ENCODE results near the gene FAF1.

FAF1 gene

DNA sequence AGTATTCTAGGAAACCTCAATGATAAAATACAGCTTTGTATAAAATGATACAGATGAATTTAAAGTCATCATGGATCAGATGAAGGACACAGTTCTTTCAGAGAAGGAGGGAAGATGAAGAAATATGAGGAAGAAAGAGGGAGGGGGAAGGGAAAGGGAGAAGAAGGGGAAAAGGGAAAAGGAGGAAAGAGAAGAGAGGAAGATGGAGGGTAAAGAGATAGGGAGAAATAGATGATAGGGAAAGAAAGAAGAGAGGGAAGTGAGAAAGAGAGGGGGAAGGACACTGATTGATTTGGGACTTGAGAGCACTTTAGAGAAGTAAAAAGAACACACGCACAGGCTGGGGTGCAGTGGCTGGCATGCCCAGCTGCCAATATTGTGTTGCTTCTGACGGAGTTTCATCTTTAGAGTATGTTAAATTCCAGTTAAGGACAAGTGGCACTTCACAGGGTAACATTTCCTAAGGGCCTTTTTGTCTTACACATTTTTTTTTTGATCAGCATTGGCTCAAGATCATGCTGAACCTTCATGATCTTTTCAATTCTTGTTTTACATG is 300.9 kb downstream of the FAF1 start:
- no peak overlapping the region for H3K4me2 ChIP-seq (ENCODE audit: low read length)
- no peak overlapping the region for H2BK12ac ChIP-seq (ENCODE audit: low read length)
- no peaks in the 10 kb centered on the region for H3K79me1 ChIP-seq (ENCODE audit: low read length)
- no peak overlapping the region for H2BK120ac ChIP-seq (ENCODE audit: insufficient read depth, low read length, poor library complexity)
- H3K9ac ChIP-seq (ENCODE audit: low read length), result no peak overlapping the region
- no peak overlapping the region for H2AFZ ChIP-seq (ENCODE audit: insufficient read depth, low read length, poor library complexity)
- no peak overlapping the region for H2AK5ac ChIP-seq (ENCODE audit: low read length)
- no CpG with 5 or more reads among the region's 2 CpGs for WGBS (ENCODE audit: extremely low coverage, insufficient coverage, insufficient read length)
- no peak overlapping the region for H3K18ac ChIP-seq (ENCODE audit: low read length)
- no peak overlapping the region for H4K91ac ChIP-seq (ENCODE audit: low read depth, low read length)
- no peak overlapping the region for H3K14ac ChIP-seq (ENCODE audit: low read length)
- H3K79me2 ChIP-seq (ENCODE audit: control insufficient read depth, insufficient read depth, low read length, poor library complexity), result no peaks in the 10 kb centered on the region
- H4K12ac ChIP-seq (ENCODE audit: low read depth, low read length), result no peak overlapping the region
- no peaks in the 10 kb centered on the region for H3K4me1 ChIP-seq (ENCODE audit: control insufficient read depth in 1 of 2, insufficient read depth in 2 of 2, low read length in 2 of 2)
- no peak overlapping the region for H2BK5ac ChIP-seq (ENCODE audit: low read depth, low read length, poor library complexity)
- H3K9me3 ChIP-seq (ENCODE audit: insufficient read depth, low read depth, low read length), result no peaks in the 10 kb centered on the region
- DNase-seq, result no peak
- no peak overlapping the region for H3K4me3 ChIP-seq (ENCODE audit: low read depth, low read length)
- no peak overlapping the region for H4K8ac ChIP-seq (ENCODE audit: low read depth, low read length)
- H3K4ac ChIP-seq (ENCODE audit: low read depth, low read length), result no peak overlapping the region
- no peak overlapping the region for H3K23ac ChIP-seq (ENCODE audit: low read length)
- no peaks in the 10 kb centered on the region for H3K27me3 ChIP-seq (ENCODE audit: insufficient read depth, low read length)
- H3K36me3 ChIP-seq (ENCODE audit: control insufficient read depth in 1 of 2, insufficient read depth in 2 of 2, low read length in 2 of 2), result no peaks in the 10 kb centered on the region
- H3K27ac ChIP-seq (ENCODE audit: low read depth, low read length), result no peak overlapping the region

DNA sequence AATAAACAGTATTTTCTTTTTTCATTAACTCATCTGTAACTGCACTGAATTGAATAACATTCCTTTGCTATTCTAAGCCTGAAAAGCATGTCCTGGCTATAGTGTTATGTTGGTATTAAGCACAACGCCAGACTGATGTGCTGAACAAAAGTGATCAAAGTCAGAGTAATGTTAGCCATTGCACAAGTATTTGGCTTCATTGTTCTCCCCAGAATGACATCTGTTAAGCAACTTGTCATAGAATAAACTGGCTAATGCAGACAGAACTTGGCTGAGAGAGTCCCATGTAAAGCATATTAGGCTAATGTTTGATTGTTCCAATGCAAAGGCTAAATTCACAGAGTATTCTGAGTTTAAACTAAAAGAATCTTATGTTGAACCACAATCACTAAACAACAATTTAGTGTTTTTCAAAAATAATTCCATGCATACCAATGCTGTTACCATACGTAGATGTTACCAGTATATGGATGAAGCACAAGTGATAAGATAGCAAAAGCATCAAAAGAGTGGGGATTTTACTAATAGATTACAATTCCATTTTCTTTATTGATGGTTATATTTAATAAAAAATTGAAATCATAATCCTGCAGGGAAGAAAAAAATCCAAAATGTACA is 301.5 kb downstream of the FAF1 start:
- Histone ChIP-seq H2BK120ac (ENCODE audit: insufficient read depth, low read length, poor library complexity) (no peak overlapping the region), H4K8ac (ENCODE audit: low read depth, low read length) (no peak overlapping the region), H2BK5ac (ENCODE audit: low read depth, low read length, poor library complexity) (no peak overlapping the region), H2AFZ (ENCODE audit: insufficient read depth, low read length, poor library complexity) (no peak overlapping the region), H3K27ac (ENCODE audit: low read depth, low read length) (no peak overlapping the region), H3K23ac (ENCODE audit: low read length) (no peak overlapping the region), H4K91ac (ENCODE audit: low read depth, low read length) (no peak overlapping the region), H3K4me2 (ENCODE audit: low read length) (no peak overlapping the region), H3K14ac (ENCODE audit: low read length) (no peak overlapping the region), H3K4me1 (ENCODE audit: control insufficient read depth in 1 of 2, insufficient read depth in 2 of 2, low read length in 2 of 2) (no peaks in the 10 kb centered on the region), H2BK12ac (ENCODE audit: low read length) (no peak overlapping the region), H3K27me3 (ENCODE audit: insufficient read depth, low read length) (no peaks in the 10 kb centered on the region), H4K12ac (ENCODE audit: low read depth, low read length) (no peak overlapping the region), H3K36me3 (ENCODE audit: control insufficient read depth in 1 of 2, insufficient read depth in 2 of 2, low read length in 2 of 2) (no peaks in the 10 kb centered on the region), H3K79me1 (ENCODE audit: low read length) (no peaks in the 10 kb centered on the region), H3K9me3 (ENCODE audit: insufficient read depth, low read depth, low read length) (no peaks in the 10 kb centered on the region), H3K4me3 (ENCODE audit: low read depth, low read length) (no peak overlapping the region), H3K9ac (ENCODE audit: low read length) (no peak overlapping the region), H2AK5ac (ENCODE audit: low read length) (no peak overlapping the region), H3K18ac (ENCODE audit: low read length) (no peak overlapping the region), H3K79me2 (ENCODE audit: control insufficient read depth, insufficient read depth, low read length, poor library complexity) (no peaks in the 10 kb centered on the region), H3K4ac (ENCODE audit: low read depth, low read length) (no peak overlapping the region)
- DNase-seq, result peak; percentile 0 to 31
- WGBS (ENCODE audit: extremely low coverage, insufficient coverage, insufficient read length), result no CpG with 5 or more reads among the region's 2 CpGs

DNA sequence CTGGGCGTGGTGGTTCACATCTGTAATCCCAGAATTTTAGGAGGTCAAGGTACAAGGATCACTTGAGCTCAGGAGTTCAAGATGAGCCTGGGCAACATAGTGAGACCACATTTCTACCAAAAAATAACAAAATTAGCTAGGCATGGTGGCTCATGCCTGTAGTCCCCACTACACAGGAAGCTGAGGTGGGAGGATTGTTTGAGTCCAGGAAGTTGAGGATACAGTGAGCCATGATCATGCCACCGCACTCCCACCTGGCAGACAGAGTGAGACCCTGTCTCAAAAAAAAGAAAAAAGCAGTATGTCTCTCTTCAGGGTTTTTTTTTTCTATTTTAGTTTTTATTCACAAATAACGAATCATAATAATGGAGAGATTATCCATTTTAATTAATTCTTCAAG is 303.1 kb downstream of the FAF1 start:
- no peaks in the 10 kb centered on the region for H3K27me3 ChIP-seq (ENCODE audit: insufficient read depth, low read length)

GRCh38 chr1:50651476-50652263 is 308.4 kb downstream of the FAF1 start:
- H4K91ac ChIP-seq (ENCODE audit: low read depth, low read length), result no peak overlapping the region
- H3K9ac ChIP-seq (ENCODE audit: low read length), result no peak overlapping the region
- no peak overlapping the region for H3K18ac ChIP-seq (ENCODE audit: low read length)
- H4K12ac ChIP-seq (ENCODE audit: low read depth, low read length), result no peak overlapping the region
- H3K4ac ChIP-seq (ENCODE audit: low read depth, low read length), result no peak overlapping the region
- no peak overlapping the region for H4K8ac ChIP-seq (ENCODE audit: low read depth, low read length)
- H2AK5ac ChIP-seq (ENCODE audit: low read length), result no peak overlapping the region
- H2AFZ ChIP-seq (ENCODE audit: insufficient read depth, low read length, poor library complexity), result no peak overlapping the region
- H2BK5ac ChIP-seq (ENCODE audit: low read depth, low read length, poor library complexity), result no peak overlapping the region
- no peak overlapping the region for H3K4me2 ChIP-seq (ENCODE audit: low read length)
- H3K9me3 ChIP-seq (ENCODE audit: insufficient read depth, low read depth, low read length), result no peaks in the 10 kb centered on the region
- H3K23ac ChIP-seq (ENCODE audit: low read length), result peak overlapping the region; percentile 80
- H3K36me3 ChIP-seq (ENCODE audit: control insufficient read depth in 1 of 2, insufficient read depth in 2 of 2, low read length in 2 of 2), result no peaks in the 10 kb centered on the region
- H3K27me3 ChIP-seq (ENCODE audit: insufficient read depth, low read length), result no peaks in the 10 kb centered on the region
- H3K14ac ChIP-seq (ENCODE audit: low read length), result no peak overlapping the region
- H2BK120ac ChIP-seq (ENCODE audit: insufficient read depth, low read length, poor library complexity), result no peak overlapping the region
- no peaks in the 10 kb centered on the region for H3K4me1 ChIP-seq (ENCODE audit: control insufficient read depth in 1 of 2, insufficient read depth in 2 of 2, low read length in 2 of 2)
- no peaks in the 10 kb centered on the region for H3K79me2 ChIP-seq (ENCODE audit: control insufficient read depth, insufficient read depth, low read length, poor library complexity)
- no peak overlapping the region for H3K27ac ChIP-seq (ENCODE audit: low read depth, low read length)
- no peak overlapping the region for H3K4me3 ChIP-seq (ENCODE audit: low read depth, low read length)
- H2BK12ac ChIP-seq (ENCODE audit: low read length), result no peak overlapping the region
- DNase-seq, result no peak
- no peaks in the 10 kb centered on the region for H3K79me1 ChIP-seq (ENCODE audit: low read length)
- WGBS (ENCODE audit: extremely low coverage, insufficient coverage, insufficient read length), result no CpG with 5 or more reads among the region's 3 CpGs

More for the DNA sequence above, 303.1 kb downstream of the FAF1 start:
- Histone ChIP-seq H3K23ac (ENCODE audit: low read length) (no peak overlapping the region), H3K36me3 (ENCODE audit: control insufficient read depth in 1 of 2, insufficient read depth in 2 of 2, low read length in 2 of 2) (no peaks in the 10 kb centered on the region), H2AK5ac (ENCODE audit: low read length) (no peak overlapping the region), H3K9me3 (ENCODE audit: insufficient read depth, low read depth, low read length) (no peaks in the 10 kb centered on the region), H4K8ac (ENCODE audit: low read depth, low read length) (no peak overlapping the region), H4K12ac (ENCODE audit: low read depth, low read length) (no peak overlapping the region), H2BK120ac (ENCODE audit: insufficient read depth, low read length, poor library complexity) (no peak overlapping the region), H3K4me3 (ENCODE audit: low read depth, low read length) (no peak overlapping the region), H3K79me2 (ENCODE audit: control insufficient read depth, insufficient read depth, low read length, poor library complexity) (no peaks in the 10 kb centered on the region), H2BK5ac (ENCODE audit: low read depth, low read length, poor library complexity) (no peak overlapping the region), H4K91ac (ENCODE audit: low read depth, low read length) (no peak overlapping the region), H3K27ac (ENCODE audit: low read depth, low read length) (no peak overlapping the region), H3K4me2 (ENCODE audit: low read length) (no peak overlapping the region), H3K4ac (ENCODE audit: low read depth, low read length) (no peak overlapping the region), H3K79me1 (ENCODE audit: low read length) (no peaks in the 10 kb centered on the region), H2BK12ac (ENCODE audit: low read length) (no peak overlapping the region), H2AFZ (ENCODE audit: insufficient read depth, low read length, poor library complexity) (no peak overlapping the region), H3K4me1 (ENCODE audit: control insufficient read depth in 1 of 2, insufficient read depth in 2 of 2, low read length in 2 of 2) (no peaks in the 10 kb centered on the region), H3K18ac (ENCODE audit: low read length) (no peak overlapping the region), H3K9ac (ENCODE audit: low read length) (no peak overlapping the region), H3K14ac (ENCODE audit: low read length) (no peak overlapping the region)
- no peak for DNase-seq
- no CpG with 5 or more reads among the region's 3 CpGs for WGBS (ENCODE audit: extremely low coverage, insufficient coverage, insufficient read length)
